ENCODE measurements around the gene MAS1. TPM values are rescaled to one million over a fixed set of nuclear protein-coding genes. Genes with fewer than 3 reads are reported as not detected.

Gene MAS1
- not detected in 2 replicates for total RNA-seq

DNA sequence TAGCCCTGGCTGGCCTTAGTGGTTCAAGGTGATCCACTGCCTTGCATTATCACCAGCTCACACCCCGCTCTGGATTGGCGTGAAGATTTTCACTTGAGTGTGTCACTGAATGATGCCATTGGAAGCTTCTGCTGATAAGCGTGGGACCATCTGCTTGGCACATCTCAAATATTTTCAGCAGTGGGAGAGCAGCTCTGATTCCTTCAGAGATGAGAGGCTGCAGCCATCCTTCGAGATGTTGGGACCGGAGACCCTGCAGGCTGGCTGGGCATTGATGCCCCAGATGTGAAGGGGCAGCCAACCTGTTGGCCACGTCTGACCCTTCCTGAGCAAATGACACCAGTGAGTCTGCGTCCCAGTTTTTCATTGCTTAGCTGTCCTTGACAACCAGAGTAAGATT, at the start of gene MAS1:
TSS of gene MAS1 (plus strand) at position 197 of the 400 bp plus-strand sequence. CDS start 15,968 bp downstream, outside the sequence.

Other genes starting within 250 kb of the MAS1 start
- 1,036 and 1,064 TPM in 2 replicates for gene SOD2, start 197.7 kb upstream of the MAS1 start, total RNA-seq
- gene WTAP, start 163.5 kb upstream of the MAS1 start, total RNA-seq = 156 and 188 TPM in 2 replicates
- gene ACAT2, start 128.9 kb upstream of the MAS1 start, total RNA-seq = 16.3 and 19.7 TPM in 2 replicates
- gene TCP1, start 101.4 kb upstream of the MAS1 start, total RNA-seq = 177 and 180 TPM in 2 replicates
- 66.5 and 74.6 TPM in 2 replicates for gene MRPL18, start 100.5 kb upstream of the MAS1 start, total RNA-seq
- 0.26 and 0.65 TPM in 2 replicates for gene PNLDC1, start 90.7 kb upstream of the MAS1 start, total RNA-seq
- gene IGF2R, start 78.1 kb downstream of the MAS1 start, total RNA-seq = 119 and 130 TPM in 2 replicates
- 0.52 and 1.1 TPM in 2 replicates for gene SLC22A1, start 230.8 kb downstream of the MAS1 start, total RNA-seq